ENCODE results near the gene DENND11. TPM values are rescaled to one million over a fixed set of nuclear protein-coding genes. Genes with fewer than 3 reads are reported as not detected.

Gene DENND11
- total RNA-seq, 1 donor from 2014 or later = 31.3 TPM

DNA sequence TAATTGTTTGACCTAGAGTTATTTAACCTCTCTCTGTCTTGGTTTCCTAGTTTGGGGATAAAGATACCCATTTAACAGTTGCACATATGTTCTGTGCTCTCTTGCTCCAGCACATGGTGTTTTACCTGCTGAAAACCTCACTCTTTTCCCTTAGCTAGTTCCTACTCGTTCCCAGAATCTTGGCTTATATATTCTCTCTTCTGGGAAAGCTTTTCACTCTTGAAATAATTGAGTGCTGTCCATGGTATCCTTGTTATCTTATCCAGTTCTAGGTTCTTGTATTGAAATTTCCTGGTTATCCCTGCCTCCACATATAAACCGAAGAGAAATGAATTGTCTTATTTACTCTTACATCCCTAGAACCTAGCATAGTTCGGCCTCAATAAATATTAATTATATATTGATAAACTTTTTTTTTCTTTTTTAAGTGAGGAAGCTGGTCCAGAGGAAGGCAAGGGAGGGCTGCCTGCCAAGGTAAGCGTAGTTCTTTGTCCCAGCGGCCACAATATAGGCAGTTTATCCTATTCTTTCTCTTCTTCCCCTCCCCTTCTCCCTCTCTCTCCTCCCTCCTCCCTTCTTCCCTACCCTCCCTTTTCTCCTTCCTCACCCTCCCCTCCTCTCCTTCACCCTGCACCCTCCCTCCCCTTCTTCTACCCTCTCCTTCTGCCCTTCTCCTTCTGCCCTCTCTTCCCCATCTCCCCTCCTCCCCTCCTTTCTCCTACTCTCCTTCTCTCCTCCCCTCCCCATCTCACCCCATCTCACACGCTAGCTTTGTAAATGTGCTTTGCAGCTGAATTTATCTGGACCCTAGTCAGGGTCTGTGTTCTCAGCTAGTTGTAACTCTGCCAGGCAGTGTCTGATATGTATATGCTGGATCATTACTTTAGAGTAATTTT lies 14.1 kb upstream of the DENND11 start:
- Mint-ChIP-seq H3K4me1 (ENCODE audit: low read depth) (peaks cover 12% of the 10 kb centered on the region), H3K36me3 (ENCODE audit: low read depth) (peaks cover 2% of the 10 kb centered on the region), H3K9me3 (no peaks in the 10 kb centered on the region), H3K4me3 (no peak overlapping the region), H3K27ac (no peak overlapping the region), H3K27me3 (ENCODE audit: insufficient read depth) (peaks cover 12% of the 10 kb centered on the region)
- DNase-seq (ENCODE audit: low spot score) = no peak
- intact Hi-C loops (cut with micrococcal nuclease) = no loop called here

DNA sequence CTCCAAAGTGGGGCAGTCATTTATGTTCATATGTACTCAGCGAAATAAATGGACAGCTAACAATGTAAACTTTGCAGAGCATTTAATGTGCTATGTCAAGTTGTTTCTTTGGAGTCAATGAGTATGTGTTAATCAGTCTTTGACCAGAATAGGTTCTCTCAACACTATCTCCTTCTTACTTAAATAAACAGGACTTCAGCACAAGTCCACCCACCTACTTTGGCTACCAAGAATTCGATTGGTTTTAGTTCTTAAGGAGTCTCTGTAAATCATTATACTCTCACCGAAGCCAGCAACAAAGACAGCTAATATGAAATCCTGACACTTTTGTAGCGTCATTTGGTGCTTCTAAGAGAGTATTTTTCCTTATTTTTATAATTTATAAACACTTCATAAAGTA lies 13.1 kb upstream of the DENND11 start:
- Mint-ChIP-seq H3K27me3 (ENCODE audit: insufficient read depth) (peaks cover 12% of the 10 kb centered on the region), H3K36me3 (ENCODE audit: low read depth) (peaks cover 2% of the 10 kb centered on the region), H3K4me1 (ENCODE audit: low read depth) (peaks cover 12% of the 10 kb centered on the region), H3K9me3 (no peaks in the 10 kb centered on the region), H3K4me3 (no peak overlapping the region), H3K27ac (no peak overlapping the region)
- no peak for DNase-seq (ENCODE audit: low spot score)
- intact Hi-C loops (cut with micrococcal nuclease) = no loop called here

DNA sequence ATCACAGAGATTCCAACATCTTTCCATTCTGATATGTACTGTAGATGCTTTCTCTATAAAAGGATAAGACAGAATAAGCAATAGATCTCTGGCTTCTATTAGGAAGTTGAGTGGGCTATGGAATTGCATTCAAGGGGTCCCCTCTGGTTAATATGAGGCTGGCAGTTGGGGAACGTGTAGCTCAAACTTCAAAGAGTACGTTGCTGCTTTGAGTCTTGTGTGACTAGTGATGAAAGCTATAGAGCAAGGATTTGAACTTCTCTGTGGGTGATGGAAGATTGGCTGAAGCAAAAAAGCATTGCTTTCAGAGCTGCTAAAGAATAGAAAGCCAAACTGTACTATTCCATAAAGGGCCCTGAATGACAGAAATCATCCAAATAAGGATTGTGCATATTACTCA lies 12.6 kb upstream of the DENND11 start:
- Mint-ChIP-seq H3K27me3 (ENCODE audit: insufficient read depth) (peaks cover 12% of the 10 kb centered on the region), H3K9me3 (no peaks in the 10 kb centered on the region), H3K4me3 (no peak overlapping the region), H3K36me3 (ENCODE audit: low read depth) (peaks cover 2% of the 10 kb centered on the region), H3K27ac (no peak overlapping the region), H3K4me1 (ENCODE audit: low read depth) (peaks cover 12% of the 10 kb centered on the region)
- intact Hi-C loops (cut with micrococcal nuclease) = no loop called here
- DNase-seq (ENCODE audit: low spot score) = no peak

DNA sequence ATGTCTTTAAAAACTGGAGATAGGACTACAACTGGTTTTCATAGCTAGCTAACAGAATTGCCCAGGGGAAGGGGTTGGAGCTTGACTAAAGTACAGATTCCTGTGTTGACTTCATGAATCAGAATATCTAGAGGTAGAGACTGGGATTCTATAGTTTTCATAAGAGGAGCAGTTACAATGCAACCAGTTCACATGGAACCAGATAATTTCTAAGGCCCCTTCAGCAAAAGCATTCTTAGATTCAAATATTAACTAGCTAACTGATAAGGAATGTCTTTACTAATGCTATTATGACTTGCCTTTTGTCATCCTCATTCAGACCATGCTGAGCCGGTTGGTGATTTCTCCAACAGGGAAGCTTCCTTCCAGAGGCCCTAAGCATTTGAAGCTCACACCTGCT lies 11.9 kb upstream of the DENND11 start:
- no peak for DNase-seq (ENCODE audit: low spot score)
- Mint-ChIP-seq H3K4me3 (no peak overlapping the region), H3K4me1 (ENCODE audit: low read depth) (peaks cover 12% of the 10 kb centered on the region), H3K27ac (no peak overlapping the region), H3K36me3 (ENCODE audit: low read depth) (peaks cover 2% of the 10 kb centered on the region), H3K27me3 (ENCODE audit: insufficient read depth) (peaks cover 12% of the 10 kb centered on the region), H3K9me3 (no peaks in the 10 kb centered on the region)
- intact Hi-C loops (cut with micrococcal nuclease) = no loop called here

DNA sequence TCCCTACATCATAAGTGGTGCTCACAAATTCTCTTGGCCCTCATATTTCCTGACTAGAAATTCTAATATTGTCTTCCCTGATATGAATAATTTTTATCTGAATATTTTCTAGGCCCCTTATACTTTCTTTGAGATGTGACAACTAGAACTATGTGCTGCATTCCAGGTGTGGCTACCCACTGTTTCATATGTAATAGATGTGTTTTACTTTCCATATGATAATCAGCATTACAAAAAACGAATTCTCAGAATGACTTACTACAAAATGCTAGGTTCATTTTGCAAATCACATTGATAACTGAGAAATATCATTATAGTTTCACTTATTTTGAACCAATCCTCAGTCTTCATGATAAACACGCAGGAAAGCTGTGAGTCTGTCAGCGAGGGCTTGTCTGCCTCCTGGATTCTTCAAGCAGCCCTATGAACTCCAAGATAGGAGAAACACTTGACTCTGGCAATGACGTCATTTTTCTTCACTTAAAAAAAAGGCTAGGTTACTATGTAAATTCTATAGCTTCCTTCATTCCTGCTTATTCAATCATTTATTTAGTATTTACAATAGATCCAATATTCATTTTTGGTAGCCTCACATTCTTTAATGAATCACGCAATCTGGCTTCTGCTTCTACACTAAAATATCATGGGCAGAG lies 10.8 kb upstream of the DENND11 start:
- no peaks in the 10 kb centered on the region for H3K36me3 Mint-ChIP-seq (ENCODE audit: low read depth)
- H3K9me3 Mint-ChIP-seq = no peaks in the 10 kb centered on the region
- no peak overlapping the region for H3K4me3 Mint-ChIP-seq
- H3K27me3 Mint-ChIP-seq (ENCODE audit: insufficient read depth) = peaks cover 7% of the 10 kb centered on the region
- no peak for DNase-seq (ENCODE audit: low spot score)
- H3K27ac Mint-ChIP-seq = no peak overlapping the region
- intact Hi-C loops (cut with micrococcal nuclease) = no loop called here
- peaks cover 12% of the 10 kb centered on the region for H3K4me1 Mint-ChIP-seq (ENCODE audit: low read depth)

DNA sequence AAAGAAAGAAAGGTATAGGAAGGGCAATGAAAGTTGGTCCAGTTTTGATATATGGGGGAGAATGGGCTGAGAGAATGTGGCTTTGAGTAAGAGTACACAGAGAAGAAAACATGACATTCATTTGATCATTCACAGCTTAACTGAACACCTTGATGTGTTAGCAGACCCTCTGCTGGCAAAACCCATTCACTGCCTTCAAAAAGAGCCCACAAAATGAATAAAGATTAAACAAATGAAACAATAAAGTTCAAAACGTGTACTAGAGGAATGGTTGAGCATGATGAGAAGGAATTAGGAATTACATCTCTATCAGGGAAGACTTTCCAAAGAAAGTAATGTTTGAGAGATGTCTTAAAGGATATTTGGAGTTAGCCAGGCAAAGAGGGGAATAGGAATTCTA lies 8.3 kb upstream of the DENND11 start:
- no peaks in the 10 kb centered on the region for H3K9me3 Mint-ChIP-seq
- intact Hi-C loops (cut with micrococcal nuclease) = no loop called here
- no peaks in the 10 kb centered on the region for H3K36me3 Mint-ChIP-seq (ENCODE audit: low read depth)
- peaks cover 12% of the 10 kb centered on the region for H3K4me1 Mint-ChIP-seq (ENCODE audit: low read depth)
- peaks cover 5% of the 10 kb centered on the region for H3K27me3 Mint-ChIP-seq (ENCODE audit: insufficient read depth)
- no peak overlapping the region for H3K4me3 Mint-ChIP-seq
- no peak overlapping the region for H3K27ac Mint-ChIP-seq
- no peak for DNase-seq (ENCODE audit: low spot score)

DNA sequence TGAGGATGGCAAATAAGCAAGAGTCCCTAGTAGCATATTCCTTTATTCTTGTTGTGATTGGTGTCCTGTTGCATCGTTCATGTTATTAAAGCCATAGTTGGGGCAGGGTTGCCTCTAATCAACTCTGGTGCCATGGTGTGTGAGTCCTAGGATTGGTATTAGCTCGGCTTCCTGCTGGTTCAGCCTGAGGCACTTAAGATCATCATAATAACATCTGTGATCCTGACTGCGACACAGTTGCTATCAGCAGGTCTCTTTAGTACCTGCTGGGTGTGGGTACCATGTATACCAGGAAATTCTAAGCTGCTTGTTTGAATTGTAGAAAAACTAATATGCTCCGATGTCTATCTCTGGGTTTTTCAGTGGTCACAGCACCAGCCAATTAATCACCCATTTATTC lies 7.8 kb upstream of the DENND11 start:
- no peak overlapping the region for H3K27ac Mint-ChIP-seq
- H3K4me1 Mint-ChIP-seq (ENCODE audit: low read depth) = peaks cover 12% of the 10 kb centered on the region
- no peaks in the 10 kb centered on the region for H3K36me3 Mint-ChIP-seq (ENCODE audit: low read depth)
- no peak for DNase-seq (ENCODE audit: low spot score)
- H3K4me3 Mint-ChIP-seq = no peak overlapping the region
- no peaks in the 10 kb centered on the region for H3K9me3 Mint-ChIP-seq
- intact Hi-C loops (cut with micrococcal nuclease) = no loop called here
- peaks cover 5% of the 10 kb centered on the region for H3K27me3 Mint-ChIP-seq (ENCODE audit: insufficient read depth)

DNA sequence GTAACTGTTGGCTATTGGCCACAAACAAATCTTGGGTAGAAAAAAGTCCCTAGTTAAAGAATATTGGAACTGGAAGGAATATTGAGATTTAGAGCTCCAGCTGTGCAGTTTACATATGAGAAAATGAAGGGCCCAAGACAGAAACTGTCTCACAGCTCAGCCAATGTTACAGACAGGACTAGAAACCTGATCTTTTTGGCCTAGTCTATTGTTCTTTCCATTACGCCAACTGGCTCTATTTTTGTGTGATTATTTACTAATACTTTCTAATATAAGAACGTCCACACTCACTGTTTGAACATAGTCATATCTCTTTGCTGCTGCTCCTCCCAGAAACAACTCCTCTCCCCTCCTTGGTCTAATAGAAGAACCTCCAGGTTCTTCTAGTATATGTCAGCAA lies 7.4 kb upstream of the DENND11 start:
- no peak overlapping the region for H3K27ac Mint-ChIP-seq
- peaks cover 5% of the 10 kb centered on the region for H3K27me3 Mint-ChIP-seq (ENCODE audit: insufficient read depth)
- no peak overlapping the region for H3K4me3 Mint-ChIP-seq
- DNase-seq (ENCODE audit: low spot score) = no peak
- intact Hi-C loops (cut with micrococcal nuclease) = no loop called here
- H3K4me1 Mint-ChIP-seq (ENCODE audit: low read depth) = peaks cover 12% of the 10 kb centered on the region
- H3K9me3 Mint-ChIP-seq = no peaks in the 10 kb centered on the region
- H3K36me3 Mint-ChIP-seq (ENCODE audit: low read depth) = no peaks in the 10 kb centered on the region

DNA sequence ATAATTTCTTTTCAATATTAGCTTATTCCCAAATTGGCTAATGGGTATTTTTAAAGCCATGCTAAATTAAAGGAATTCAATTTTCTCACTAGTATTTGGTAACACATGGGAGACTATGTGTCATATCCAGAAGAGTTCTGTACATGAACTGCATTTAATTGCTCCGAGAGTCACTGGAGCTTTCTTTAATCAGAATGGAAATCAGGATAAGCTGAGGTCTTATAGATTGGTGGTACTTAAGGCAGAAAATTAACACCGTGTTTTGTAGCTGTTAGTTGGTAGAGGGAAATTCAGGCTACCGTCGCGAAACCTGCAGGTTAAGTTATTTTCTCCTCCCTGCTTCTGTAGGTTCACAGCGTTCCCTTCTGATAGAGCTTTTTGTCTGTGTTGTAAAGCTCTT lies 6.4 kb upstream of the DENND11 start, which contains the start of gene WEE2:
WEE2 (plus strand) TSS at position 3 of the 400 bp plus-strand sequence. CDS start 406 bp downstream, outside the sequence.
- Mint-ChIP-seq H3K4me1 (ENCODE audit: low read depth) (peaks cover 12% of the 10 kb centered on the region), H3K27ac (no peak within 1 kb of the TSS), H3K9me3 (no peaks in the 10 kb centered on the region), H3K27me3 (ENCODE audit: insufficient read depth) (peaks cover 8% of the 10 kb centered on the region), H3K36me3 (ENCODE audit: low read depth) (no peaks in the 10 kb centered on the region), H3K4me3 (no peak within 1 kb of the TSS)
- no peak for DNase-seq (ENCODE audit: low spot score)
- intact Hi-C loops (cut with micrococcal nuclease) = no loop called here

DNA sequence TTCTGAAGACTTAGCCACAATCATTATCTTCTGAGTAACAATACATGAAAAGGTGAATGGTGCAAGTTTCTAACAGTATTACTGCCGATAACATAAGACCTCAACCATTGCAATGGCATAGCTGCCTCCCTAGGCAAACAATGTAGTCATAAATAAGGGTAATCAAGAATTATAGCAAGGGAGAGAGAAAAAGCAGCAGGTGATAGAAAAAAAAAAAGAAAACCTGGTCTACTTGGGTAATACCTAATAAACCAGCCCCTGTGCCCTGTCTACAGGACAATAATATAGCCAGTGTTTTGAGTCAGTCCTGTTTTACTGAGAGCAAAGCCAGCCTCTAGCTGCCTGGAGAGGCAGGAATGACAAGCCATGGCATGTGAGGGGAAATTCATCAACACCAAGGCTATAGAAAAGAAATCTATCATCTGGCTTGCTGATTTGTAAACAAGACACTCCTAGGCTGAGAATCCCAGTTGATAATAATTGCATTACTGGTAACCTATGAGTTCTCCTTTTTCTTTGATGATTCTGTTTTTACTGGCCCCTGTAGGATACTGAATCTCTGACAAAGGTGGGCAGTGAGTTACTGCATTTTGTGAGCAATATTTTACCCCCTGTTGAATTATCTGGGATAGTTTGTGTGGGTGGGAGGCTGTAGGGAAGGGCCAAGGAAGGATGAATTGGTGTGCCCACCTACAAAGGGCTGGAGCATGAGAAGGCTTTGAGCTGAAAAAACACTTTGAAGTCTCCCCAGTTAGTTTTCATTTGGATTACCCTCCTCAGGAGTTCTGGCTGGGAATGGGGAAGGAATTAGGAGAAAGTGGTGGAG lies 4.5 kb upstream of the DENND11 start:
- DNase-seq (ENCODE audit: low spot score) = no peak
- no peak overlapping the region for H3K27ac Mint-ChIP-seq
- peaks cover 10% of the 10 kb centered on the region for H3K27me3 Mint-ChIP-seq (ENCODE audit: insufficient read depth)
- no peaks in the 10 kb centered on the region for H3K9me3 Mint-ChIP-seq
- no peaks in the 10 kb centered on the region for H3K36me3 Mint-ChIP-seq (ENCODE audit: low read depth)
- no peak overlapping the region for H3K4me3 Mint-ChIP-seq
- intact Hi-C loops (cut with micrococcal nuclease) = no loop called here
- peaks cover 6% of the 10 kb centered on the region for H3K4me1 Mint-ChIP-seq (ENCODE audit: low read depth)

DNA sequence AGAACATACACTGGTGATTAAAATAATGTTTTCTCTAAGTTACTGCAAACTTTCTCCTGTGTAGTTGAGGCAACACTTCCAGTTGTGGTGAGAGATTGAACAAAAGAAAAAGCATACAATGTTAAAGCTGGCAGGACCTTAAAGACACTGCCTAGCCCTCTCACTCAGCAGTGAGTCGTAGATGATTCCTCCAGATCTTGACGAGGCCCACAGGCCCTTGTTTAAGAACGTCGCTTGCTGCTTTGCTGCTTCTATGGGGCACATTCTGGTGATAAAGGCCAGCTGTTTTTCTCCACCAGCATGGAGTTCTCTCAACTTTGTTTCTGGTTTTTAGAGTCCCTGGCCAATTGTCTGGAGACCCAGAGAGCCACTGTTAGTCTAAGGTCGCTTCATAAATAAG lies 2.8 kb upstream of the DENND11 start:
- intact Hi-C loops (cut with micrococcal nuclease) = no loop called here
- DNase-seq (ENCODE audit: low spot score) = no peak
- peaks cover 19% of the 10 kb centered on the region for H3K4me1 Mint-ChIP-seq (ENCODE audit: low read depth)

DNA sequence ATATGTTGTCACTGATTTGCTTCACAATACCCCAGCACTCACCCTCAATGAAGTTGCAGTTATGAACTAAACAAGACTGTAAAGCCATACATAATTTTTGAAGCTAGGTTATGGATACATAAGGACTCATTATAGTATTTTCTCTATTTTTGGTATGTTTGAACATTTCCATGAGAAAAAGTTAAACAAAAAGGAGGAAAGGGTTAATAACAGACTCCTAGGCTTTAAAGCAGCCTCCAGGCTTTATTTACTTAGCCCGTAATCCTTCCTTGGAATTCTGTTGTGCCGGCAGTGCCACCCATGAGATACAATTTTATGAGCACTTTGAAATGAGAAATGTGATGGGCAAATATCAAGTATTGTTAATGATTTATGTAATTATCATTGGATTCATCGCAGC lies 2.1 kb upstream of the DENND11 start:
- Mint-ChIP-seq H3K9me3 (no peaks in the 10 kb centered on the region), H3K27me3 (ENCODE audit: insufficient read depth) (peaks cover 10% of the 10 kb centered on the region), H3K36me3 (ENCODE audit: low read depth) (peaks cover 3% of the 10 kb centered on the region), H3K4me1 (ENCODE audit: low read depth) (peaks cover 24% of the 10 kb centered on the region), H3K4me3 (no peak overlapping the region), H3K27ac (no peak overlapping the region)
- intact Hi-C loops (cut with micrococcal nuclease) = no loop called here
- DNase-seq (ENCODE audit: low spot score) = no peak

More for the DNA sequence above, 2.8 kb upstream of the DENND11 start:
- H3K27me3 Mint-ChIP-seq (ENCODE audit: insufficient read depth) = peaks cover 10% of the 10 kb centered on the region
- H3K36me3 Mint-ChIP-seq (ENCODE audit: low read depth) = peaks cover 3% of the 10 kb centered on the region
- H3K27ac Mint-ChIP-seq = no peak overlapping the region
- no peaks in the 10 kb centered on the region for H3K9me3 Mint-ChIP-seq
- no peak overlapping the region for H3K4me3 Mint-ChIP-seq

Data from activated T-helper 1 cell treated with anti-CD3 and anti-CD28 coated beads, Interleukin-12 subunit alpha, Interleukin-12 subunit beta, Interleukin-2, Interleukin-4 antibody, amounts not matched to agents 30 ng/mL and 10 ng/mL and 1 ng/mL, durations not matched to agents 14 hours and 24 hours and 36 hours (primary cell).